Hepatocyte (in vitro differentiated cells): ENCODE results near the gene SORL1. TPM values are rescaled to one million over a fixed set of nuclear protein-coding genes. Genes with fewer than 3 reads are reported as not detected.

Experiments
- DNase-seq: peaks from one replicate; pipeline ENCODE4 v3.0.0-alpha.2; 2016; ENCODE audit warnings: low spot score
- H2AFZ ChIP-seq: fragments of 200-600 bp; sonication (generic); 2 replicates; pipeline ENCODE4 v1.6.0; 2016; ENCODE audit warnings: antibody characterized with exemption, mild to moderate bottlenecking
- H3K27ac ChIP-seq: fragments of 200-600 bp; sonication (generic); 2 replicates; pipeline ENCODE4 v1.5.1; 2016; ENCODE audit warnings: mild to moderate bottlenecking
- H3K27me3 ChIP-seq: fragments of 200-600 bp; sonication (generic); 2 replicates; pipeline ENCODE4 v1.6.1; 2016
- H3K36me3 ChIP-seq: fragments of 200-600 bp; sonication (generic); replicated peaks from 2 replicates; pipeline ENCODE4 v1.5.1; 2016; ENCODE audit warnings: low read depth; ENCODE audit not compliant: insufficient read depth
- H3K4me1 ChIP-seq: fragments of 200-600 bp; sonication (generic); 2 replicates; pipeline ENCODE4 v1.5.1; 2016; ENCODE audit warnings: mild to moderate bottlenecking, moderate library complexity; ENCODE audit not compliant: insufficient read depth
- H3K4me2 ChIP-seq: fragments of 200-600 bp; sonication (generic); 2 replicates; pipeline ENCODE4 v1.6.0; 2016
- H3K4me3 ChIP-seq: fragments of 200-600 bp; sonication (generic); 2 replicates; pipeline ENCODE4 v1.5.1; 2016; ENCODE audit warnings: mild to moderate bottlenecking
- H3K79me2 ChIP-seq: fragments of 200-600 bp; sonication (generic); 2 replicates; pipeline ENCODE4 v1.6.0; 2017; ENCODE audit warnings: mild to moderate bottlenecking
- H3K9me2 ChIP-seq: fragments of 200-600 bp; sonication (generic); replicated peaks from 2 replicates; pipeline ENCODE4 v1.6.0; 2017; ENCODE audit warnings: mild to moderate bottlenecking; ENCODE audit not compliant: insufficient read depth
- H3K9me3 ChIP-seq: fragments of 200-600 bp; sonication (generic); 2 replicates; pipeline ENCODE4 v1.5.1; 2016; ENCODE audit warnings: low read depth, mild to moderate bottlenecking
- H4K20me1 ChIP-seq: fragments of 200-600 bp; sonication (generic); 2 replicates; pipeline ENCODE4 v1.6.0; 2016; ENCODE audit warnings: mild to moderate bottlenecking; ENCODE audit not compliant: insufficient read depth, poor library complexity, severe bottlenecking
- EZH2 ChIP-seq: fragments of 200-600 bp; sonication (generic); IDR thresholded peaks from 2 replicates; pipeline ENCODE4 v1.6.1; 2016; ENCODE audit warnings: antibody characterized with exemption, mild to moderate bottlenecking, borderline replicate concordance
- EZH2phosphoT487 ChIP-seq: fragments of 200-600 bp; sonication (generic); IDR thresholded peaks from one replicate; pipeline ENCODE4 v1.6.1; 2018; ENCODE audit warnings: antibody characterized with exemption, mild to moderate bottlenecking, low read depth, moderate library complexity; ENCODE audit not compliant: unreplicated experiment, severe bottlenecking
- WGBS: methylation state at CpG from one replicate; pipeline ENCODE4 v1.1.6; 2016; ENCODE audit warnings: low lambda C conversion rate; ENCODE audit errors: missing lambda C conversion rate; 5-methylcytosine and 5-hydroxymethylcytosine counted together
- polyA plus RNA-seq: library from polyadenylated mRNA; unstranded; fragments of >200 nt; fragmentation: Nextera tagmentation; extraction: Ambion mirVana; gene quantifications from 2 replicates; pipeline ENCODE4 v1.2.1, GENCODE V29; 2016
- total RNA-seq: library from RNA; depleted of rRNA; stranded (reverse); fragments of >200 nt; gene quantifications from 2 replicates; pipeline ENCODE4 v1.2.3, GENCODE V29; 2014
- TF ChIP-seq, protein P1 (sequence below): fragments of 200-600 bp; sonication (generic); IDR thresholded peaks from 2 replicates; pipeline ENCODE4 v1.5.1; 2016; ENCODE audit warnings: antibody characterized with exemption, mild to moderate bottlenecking; ENCODE audit not compliant: poor library complexity

The SORL1 gene
- total and polyA plus RNA-seq, 2 experiments from 2014 or later: 13.5 to 26.5 TPM

DNA sequence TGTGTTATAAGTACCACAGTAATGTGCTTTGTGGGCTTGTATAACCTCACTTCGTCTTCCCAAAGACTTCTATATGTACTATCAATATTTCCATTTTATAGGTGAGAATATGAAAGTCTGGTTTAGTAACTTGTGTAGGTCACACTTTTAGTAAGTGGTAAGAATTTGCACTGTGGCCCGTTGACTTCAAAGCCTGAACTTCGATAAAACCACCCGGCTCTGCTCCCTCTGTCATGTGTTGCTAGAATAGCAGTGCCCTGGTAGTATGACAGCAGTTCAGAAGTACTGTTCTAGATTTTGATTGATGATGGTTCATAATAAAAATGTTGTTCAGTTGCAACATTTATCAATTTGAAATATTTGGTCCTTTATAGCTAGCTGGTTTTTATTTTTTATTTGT is 110.9 kb downstream of the SORL1 start:
- Histone ChIP-seq H3K4me2 (no peak overlapping the region), H3K4me1 (peaks cover 21% of the 10 kb centered on the region), H4K20me1 (no peaks in the 10 kb centered on the region), H3K36me3 (no peaks in the 10 kb centered on the region), H3K9me2 (no peaks in the 10 kb centered on the region), H3K79me2 (no peaks in the 10 kb centered on the region), H3K4me3 (no peak overlapping the region), H3K27me3 (no peaks in the 10 kb centered on the region), H3K27ac (no peak overlapping the region), H2AFZ (no peak overlapping the region), H3K9me3 (no peaks in the 10 kb centered on the region)
- WGBS: 93% methylated on average over 4 of the region's 4 CpGs
- no peak for DNase-seq
- TF ChIP-seq EZH2 (no peak), EZH2phosphoT487 (no peak)
- TF ChIP-seq, protein P1, sequence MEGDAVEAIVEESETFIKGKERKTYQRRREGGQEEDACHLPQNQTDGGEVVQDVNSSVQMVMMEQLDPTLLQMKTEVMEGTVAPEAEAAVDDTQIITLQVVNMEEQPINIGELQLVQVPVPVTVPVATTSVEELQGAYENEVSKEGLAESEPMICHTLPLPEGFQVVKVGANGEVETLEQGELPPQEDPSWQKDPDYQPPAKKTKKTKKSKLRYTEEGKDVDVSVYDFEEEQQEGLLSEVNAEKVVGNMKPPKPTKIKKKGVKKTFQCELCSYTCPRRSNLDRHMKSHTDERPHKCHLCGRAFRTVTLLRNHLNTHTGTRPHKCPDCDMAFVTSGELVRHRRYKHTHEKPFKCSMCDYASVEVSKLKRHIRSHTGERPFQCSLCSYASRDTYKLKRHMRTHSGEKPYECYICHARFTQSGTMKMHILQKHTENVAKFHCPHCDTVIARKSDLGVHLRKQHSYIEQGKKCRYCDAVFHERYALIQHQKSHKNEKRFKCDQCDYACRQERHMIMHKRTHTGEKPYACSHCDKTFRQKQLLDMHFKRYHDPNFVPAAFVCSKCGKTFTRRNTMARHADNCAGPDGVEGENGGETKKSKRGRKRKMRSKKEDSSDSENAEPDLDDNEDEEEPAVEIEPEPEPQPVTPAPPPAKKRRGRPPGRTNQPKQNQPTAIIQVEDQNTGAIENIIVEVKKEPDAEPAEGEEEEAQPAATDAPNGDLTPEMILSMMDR: no peak

DNA sequence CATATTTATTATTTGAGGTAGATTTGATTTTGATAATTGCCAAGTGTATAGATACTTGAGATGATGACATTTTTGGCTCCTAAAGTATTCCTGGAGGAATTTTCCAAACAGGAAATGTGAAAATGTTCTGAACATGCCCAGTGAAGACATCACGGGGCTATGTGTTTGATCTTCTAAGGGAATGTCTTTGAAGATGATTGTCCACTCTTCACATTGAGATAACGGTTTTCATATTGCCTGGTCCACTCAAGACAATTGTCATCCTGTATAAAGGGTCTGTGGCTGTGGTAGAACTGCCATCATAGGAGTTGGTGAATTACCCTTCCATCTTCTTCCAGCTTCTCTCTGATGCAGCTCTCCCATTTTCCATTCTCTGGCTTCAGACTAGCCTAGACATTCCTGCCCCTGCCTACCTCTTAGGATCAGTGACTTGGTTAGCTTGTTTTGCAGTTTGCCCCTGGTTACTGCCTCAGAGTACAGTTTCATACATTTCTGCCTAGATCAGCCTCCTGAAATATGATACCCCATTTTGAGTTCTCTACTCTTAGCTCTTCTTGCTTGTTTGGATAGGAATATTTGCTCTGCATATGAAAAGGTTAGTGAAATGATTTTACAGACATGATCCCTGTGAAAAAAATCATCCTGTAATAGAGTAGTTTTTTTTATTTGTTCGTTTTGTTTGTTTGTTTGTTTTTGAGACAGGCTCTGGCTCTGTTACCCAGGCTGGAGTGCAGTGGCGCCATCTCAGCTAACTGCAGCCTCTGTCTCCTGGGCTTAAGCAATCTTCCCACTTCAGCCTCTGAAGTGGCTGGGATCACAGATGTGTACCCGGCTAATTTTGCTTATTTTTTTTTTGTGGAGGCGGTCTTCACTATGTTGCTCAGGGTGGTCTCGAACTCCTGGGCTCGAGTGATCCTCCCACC is 112.0 kb downstream of the SORL1 start:
- Histone ChIP-seq H3K79me2 (no peaks in the 10 kb centered on the region), H3K4me1 (peaks cover 24% of the 10 kb centered on the region), H3K27ac (peak overlapping the region; percentile 52), H4K20me1 (no peaks in the 10 kb centered on the region), H2AFZ (no peak overlapping the region), H3K4me3 (no peak overlapping the region), H3K27me3 (no peaks in the 10 kb centered on the region), H3K9me2 (no peaks in the 10 kb centered on the region), H3K36me3 (no peaks in the 10 kb centered on the region), H3K9me3 (no peaks in the 10 kb centered on the region), H3K4me2 (no peak overlapping the region)
- 81% methylated on average over 8 of the region's 8 CpGs for WGBS
- DNase-seq: no peak
- TF ChIP-seq EZH2: no peak
- TF ChIP-seq, protein P1: no peak
- TF ChIP-seq EZH2phosphoT487: no peak

DNA sequence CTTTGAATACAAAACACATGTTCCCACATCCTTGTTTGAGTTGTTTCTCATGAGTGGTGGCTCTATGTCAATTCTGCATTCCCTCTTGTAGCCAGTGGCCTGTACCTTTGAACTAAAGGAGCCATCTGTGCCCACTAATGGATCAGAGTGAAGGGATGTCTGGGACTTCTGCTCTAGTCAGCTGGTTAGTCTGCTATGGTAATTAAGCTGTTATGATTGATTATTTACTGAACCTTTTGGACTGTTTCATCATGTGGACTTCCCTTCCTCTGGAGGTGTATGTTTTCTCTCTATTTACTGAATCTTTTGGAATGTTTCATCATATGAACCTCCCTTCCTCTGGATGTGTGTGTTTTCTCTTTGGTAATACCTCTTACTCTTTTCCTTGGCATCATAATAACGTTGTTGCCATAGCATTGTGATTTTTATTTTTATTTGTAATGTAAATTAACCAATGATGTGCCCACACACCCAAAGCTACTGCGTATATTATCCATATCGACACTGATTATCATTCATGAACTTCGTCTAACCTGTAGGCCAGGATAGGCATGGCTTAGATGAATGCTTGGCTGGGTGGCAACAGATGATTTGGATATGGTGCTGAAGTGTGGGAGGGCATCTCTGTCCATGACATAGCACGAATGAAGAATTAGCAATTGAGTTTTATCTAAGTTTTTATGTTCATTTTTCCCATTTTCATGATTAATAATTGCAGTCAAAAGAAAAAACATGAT is 113.0 kb downstream of the SORL1 start:
- Histone ChIP-seq H3K4me3 (no peak overlapping the region), H3K4me1 (peaks cover 16% of the 10 kb centered on the region), H3K27me3 (no peaks in the 10 kb centered on the region), H4K20me1 (no peaks in the 10 kb centered on the region), H3K79me2 (no peaks in the 10 kb centered on the region), H3K27ac (peak overlapping the region; percentile 73), H3K4me2 (no peak overlapping the region), H3K36me3 (no peaks in the 10 kb centered on the region), H2AFZ (no peak overlapping the region), H3K9me2 (no peaks in the 10 kb centered on the region), H3K9me3 (no peaks in the 10 kb centered on the region)
- WGBS: 98% methylated on average over 5 of the region's 5 CpGs
- DNase-seq: peak; percentile 33
- TF ChIP-seq EZH2 (no peak), EZH2phosphoT487 (no peak)
- TF ChIP-seq, protein P1: no peak
